HG03342 (cell line): ENCODE data around the gene ROBO2.

Experiments
- ATAC-seq: cut with Tn5 transposase; IDR thresholded peaks from one replicate; pipeline ENCODE4 v1.9.1; 2021; ENCODE audit warnings: mild to moderate bottlenecking, moderate library complexity; ENCODE audit not compliant: unreplicated experiment

Gene ROBO2

DNA sequence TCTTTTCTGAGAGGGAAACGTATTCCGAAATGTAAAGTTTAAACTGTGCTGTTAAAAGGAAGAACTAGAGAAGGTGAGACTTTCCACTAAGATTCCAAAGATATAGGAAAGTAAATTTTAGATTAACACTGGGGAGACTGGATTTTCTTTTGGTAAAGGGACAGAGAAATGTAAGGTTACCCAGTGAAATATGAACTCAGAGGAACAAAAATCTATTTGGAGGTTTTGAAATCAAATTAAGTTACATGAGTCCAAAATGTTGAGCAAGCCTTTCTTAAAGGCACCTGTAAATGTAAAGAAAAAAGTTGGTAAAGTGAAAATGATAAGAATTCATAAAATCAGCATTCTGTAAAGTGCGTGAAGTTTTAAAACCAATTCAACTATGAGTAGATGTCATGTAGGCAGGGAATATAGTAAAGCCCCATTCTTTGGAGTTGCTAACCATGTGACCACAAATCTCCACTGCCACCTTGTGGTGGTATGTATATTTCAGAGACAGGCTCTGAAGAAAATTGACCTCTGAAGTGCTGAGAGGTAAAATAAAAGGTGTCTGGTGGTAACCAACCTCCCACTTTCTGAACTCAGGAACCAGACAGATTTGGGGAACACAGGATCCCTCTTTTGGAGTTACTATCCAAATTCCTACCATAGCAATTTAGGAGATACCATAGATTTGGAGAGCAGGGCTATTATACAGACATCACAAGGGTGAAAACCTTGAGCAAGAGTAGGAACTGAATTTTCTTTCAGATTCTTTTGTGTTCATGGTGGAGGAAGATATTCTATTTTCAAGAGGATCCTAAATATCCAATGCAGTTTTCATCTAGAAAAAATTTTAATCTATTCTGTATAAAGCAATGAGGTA, 215.3 kb downstream of the ROBO2 start:
- ATAC-seq = peak; percentile 96

DNA sequence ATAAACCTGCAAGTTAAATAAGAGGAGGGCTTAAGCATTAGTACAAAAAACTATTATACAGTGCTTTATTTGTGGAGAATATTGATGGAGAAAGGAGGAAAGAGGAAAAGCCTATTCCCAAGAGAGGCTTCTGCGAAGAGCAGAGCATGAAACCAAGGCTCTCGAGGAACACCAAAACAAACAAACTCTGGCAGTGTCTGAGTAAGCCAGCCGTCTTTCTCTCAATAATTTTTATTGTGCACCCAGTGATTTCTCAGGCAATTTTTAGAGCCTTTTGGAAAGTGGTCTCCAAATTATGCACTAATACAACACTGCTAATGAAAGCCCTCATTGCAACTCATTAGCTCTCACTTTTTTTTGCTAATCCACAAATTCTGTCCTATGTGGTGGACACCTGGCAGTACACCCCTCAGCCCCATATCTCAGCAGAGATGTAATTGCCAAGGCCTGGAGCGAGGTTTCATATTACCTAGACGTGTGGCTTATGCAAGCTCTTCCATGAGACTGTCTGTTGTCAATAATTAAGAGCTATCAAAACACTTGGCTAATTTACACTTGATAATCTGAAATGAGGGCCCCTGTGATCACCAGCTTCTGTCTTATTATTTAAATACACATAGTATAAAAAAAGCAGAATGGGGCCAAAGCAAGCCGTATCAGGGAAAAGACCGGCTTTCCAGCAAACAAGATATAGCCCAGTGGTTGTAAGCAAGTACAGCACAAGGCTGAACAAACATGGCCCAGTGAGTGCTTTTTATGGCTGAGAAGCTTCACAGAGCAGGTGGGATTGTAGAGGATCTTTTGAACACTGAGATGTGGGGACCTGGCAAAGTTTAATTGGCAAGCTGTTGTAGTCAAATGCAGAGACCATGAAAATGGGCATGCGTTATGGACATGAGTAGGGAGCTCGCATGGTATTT, 216.9 kb downstream of the ROBO2 start:
- ATAC-seq = no peak

DNA sequence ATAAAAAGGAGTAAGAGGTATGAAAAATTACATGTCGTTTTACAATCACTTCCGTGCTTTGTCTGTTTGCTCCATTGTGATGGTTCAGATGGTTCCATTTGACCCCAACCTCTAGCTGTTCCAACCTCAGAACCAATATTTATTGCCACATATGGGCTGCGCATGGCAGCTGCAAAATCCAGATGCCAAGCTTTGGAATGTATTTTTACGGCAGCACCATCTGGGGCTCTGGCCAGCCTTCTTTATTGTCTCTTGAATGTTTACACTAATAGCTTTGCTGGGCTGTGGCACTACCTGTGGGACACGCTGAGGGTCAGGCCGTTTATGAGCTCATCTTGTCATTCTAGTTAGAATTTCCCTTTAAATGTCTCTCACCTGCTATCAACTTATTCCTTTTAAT, 219.8 kb downstream of the ROBO2 start:
- no peak for ATAC-seq

DNA sequence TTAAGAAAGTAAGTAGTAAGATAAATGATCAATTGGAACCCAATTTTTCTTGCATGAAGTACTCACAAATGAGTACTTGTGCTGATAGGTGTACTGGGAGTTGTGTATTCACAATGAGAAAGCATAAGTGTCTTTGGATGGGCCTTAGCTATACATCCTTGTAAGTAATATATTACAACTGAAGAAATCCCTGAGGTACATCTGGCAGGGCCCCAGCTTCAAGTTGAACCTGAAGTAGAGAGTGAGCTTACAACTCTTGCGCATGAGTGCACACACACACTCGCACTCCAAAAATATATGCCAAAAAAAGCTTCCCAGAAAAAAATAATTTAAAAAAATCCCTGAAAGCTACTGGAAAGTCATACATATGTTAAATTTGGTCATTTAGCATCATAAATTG, 222.5 kb downstream of the ROBO2 start:
- ATAC-seq = no peak

DNA sequence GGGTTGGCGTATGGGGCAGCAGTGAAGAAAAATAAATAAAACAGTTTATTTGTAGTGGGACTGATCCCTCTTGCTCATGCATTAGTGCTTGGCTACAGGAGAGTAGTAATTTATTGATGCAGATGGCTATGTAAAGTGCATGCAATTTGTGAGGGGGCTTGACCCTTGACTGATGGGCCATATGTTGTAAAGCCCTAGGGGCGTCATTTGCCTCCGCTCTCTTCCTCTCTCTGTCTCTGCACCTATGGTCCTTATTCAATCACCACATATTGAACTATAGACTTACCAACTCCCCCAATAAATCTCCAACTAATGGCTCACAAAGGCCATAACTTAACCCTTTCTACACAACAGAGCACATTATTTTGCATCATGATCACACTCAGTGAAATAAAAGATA, 227.7 kb downstream of the ROBO2 start:
- no peak for ATAC-seq

DNA sequence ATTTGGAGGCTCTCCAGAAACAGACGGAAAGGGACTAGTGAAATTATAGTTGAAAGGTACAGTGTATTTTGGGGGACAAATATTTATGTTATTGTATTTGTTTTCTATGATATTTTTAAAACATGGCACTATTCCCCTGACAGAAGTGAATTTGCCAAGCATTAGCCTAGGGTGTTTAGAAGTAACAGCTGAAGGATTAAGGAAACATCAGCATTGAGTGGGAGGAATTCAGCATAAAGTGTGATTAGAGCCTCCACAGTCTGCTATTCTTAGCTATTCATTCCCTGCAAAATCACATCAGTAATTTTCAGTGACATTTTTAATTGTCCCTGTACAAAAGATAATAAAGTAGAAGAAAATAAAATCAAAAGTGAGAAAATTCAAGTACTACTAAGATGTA, 231.4 kb downstream of the ROBO2 start:
- ATAC-seq = no peak

DNA sequence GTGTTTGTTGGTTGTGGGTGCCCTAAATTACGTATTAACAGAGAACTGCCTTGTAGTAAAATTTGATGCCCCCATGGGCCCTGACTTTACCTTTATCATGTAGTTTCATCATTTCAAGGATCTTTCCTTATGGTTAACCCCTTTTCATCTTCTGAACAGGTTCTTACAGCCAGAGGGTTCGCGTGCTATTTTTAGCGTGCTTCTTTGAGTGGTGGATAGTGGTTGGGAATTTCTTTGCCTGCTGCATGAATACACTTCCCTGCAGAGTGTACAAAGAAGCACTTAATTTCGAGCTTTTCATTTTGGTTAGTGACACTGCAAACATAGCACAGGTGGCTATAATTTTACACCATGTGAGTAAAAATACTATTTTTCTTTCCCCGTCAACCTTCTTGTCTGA, 231.8 kb downstream of the ROBO2 start:
- no peak for ATAC-seq

DNA sequence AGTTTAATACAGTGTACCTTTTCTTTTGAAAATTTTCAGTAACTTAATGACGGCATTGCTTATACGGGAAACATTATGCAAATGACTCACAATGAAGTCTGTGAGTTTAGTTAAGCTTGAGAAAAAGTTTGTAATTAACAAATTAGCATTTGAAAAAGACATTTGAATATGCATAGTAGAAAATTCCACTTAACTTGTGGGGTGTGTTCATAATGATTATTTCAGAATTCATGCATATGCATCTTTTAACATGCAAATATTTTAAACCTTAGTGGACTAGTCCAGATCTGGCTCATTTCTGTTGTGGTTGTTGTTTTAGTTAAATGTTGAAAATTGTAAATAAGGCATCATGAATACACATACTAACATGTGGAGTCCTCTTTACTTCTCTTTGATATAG, 239.4 kb downstream of the ROBO2 start:
- no peak for ATAC-seq

DNA sequence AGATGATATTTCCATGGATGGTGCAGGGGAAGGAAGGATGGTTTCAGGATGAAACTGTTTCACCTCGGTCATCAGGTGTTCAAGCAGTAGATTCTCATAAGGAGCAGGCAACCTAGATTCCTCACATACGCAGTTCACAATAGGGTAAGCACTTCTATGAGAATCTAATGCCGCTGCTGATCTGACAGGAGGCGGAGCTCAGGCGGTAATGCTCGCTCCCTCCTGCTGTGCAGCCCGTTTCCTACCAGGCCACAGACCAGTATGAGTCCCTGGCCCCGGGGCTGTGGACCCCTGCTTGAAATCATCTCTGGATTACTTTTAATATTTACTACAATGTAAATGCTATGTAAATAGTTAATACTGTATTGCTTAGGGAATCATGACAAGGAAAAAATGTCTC, 241.8 kb downstream of the ROBO2 start:
- no peak for ATAC-seq

DNA sequence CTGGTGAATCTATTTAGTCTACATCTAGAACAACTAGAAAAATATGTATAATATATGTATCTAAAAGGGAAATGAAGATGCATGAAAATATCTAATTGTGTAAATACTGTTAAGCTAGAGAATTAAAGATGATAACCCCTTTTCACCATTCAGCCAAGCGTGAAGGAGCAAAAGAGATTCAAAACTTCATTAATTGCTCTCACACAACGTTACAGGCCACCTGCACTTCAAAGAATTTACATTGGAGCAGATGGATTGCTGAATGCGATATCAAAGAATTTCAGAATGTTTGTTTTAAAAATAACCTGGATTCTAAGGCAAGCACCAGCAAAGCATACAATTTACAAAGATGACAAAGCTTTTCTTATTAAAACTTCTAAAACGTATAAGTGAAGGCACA, 243.2 kb downstream of the ROBO2 start:
- no peak for ATAC-seq

DNA sequence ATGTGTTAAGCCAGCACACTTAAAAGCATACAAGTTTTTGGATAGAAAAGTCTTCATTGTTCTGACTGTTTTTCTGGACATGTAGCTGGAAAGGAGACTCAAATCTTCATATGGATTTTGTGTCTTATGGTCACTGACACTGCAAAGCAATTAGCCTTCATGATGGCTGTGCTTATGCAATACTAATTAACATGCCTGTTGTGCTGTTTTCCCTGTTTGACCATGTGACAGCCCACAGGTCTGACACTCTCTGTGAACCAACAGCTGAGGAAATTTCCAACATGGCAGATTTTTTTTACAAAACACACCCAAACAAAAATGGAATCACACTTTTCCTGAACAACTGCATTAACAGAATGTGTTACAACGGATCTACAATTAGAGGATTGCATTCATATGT, 248.4 kb downstream of the ROBO2 start:
- no peak for ATAC-seq

DNA sequence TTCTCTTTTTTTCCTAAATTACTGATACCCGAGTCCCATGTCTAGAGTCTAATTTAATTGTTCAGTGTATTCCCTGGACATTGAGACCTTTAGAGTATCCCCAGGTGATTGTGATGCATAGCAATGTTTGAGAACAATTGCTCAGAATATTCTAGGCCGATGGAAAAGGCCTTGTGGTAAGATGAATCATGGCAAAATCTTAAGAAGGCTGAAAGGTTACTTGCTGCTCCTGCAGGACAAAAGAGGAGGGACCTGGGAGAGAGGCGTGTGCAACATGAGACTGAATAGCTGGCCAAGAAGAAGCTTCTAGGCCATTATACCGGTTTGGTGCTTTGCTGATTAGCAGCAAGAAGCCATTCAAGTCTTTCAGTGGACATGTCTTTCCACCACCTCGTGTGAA, 256.6 kb downstream of the ROBO2 start:
- ATAC-seq = no peak

DNA sequence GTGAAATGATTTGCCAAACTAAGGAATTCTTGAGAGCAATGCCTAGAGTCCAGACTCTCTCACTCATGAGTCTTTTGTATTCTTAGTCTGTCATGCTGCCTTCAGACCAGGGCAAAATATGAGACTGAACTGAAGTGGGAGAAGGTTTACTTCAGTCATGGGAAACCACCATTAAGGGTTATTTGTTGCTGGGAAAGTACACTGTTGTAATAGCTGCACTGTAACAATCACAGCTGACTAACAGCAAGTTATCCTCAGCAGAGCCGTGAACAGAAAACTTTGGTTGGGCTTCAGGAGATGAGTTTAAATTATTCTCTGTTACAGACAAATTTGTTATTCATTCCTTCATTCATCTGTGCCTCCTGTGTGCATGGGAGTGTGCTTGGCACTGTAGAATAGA, 258.5 kb downstream of the ROBO2 start:
- no peak for ATAC-seq

DNA sequence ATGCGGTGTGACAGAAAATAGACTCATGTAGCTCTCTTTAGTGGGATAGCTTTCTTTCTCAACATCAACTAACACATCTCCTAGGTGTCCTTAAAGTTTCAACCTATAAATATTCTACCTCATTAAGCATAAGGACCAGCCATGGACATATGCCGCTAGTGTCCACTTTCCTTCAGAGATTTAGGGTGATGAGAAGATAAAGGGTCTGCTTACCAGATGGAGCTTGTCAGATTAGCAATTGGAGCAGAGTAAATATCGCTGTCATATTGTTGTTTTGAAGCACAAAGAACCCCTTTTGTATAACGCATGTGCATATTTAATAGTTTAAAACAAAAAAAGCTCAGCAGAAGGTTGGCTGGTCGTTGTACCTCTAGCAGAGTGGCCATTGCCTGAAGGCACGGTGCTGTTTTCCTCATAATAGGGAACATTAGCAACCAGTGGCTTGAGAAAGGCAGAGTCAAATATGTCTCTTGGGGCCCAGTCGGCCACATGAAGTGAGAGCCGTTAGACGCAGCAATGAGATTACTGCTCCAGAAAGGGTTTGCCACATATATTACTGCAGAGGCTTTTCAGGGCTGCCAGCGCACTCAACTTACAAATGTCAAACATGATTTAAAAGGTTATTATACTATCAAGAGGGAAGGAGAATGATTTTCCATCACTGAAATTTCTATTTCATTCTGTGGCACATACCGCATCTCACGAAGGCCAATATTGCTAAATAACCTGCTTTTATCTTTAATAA, 264.2 kb downstream of the ROBO2 start:
- ATAC-seq = no peak

DNA sequence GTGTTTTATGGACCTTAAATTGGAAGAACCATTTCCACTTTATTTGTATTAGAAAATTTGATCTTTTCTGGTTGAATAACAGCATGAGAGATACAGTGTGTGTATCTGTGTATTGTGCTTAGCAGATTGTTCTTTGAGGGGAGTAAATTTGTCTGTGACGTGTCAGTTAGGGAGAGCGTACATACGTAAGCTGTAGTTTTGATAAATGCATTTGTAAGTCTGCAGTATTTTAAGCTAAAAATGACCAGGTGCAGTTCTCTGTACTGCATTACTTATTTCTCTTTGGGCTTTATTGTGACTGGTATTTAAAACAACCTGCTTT, 264.8 kb downstream of the ROBO2 start:
- no peak for ATAC-seq

DNA sequence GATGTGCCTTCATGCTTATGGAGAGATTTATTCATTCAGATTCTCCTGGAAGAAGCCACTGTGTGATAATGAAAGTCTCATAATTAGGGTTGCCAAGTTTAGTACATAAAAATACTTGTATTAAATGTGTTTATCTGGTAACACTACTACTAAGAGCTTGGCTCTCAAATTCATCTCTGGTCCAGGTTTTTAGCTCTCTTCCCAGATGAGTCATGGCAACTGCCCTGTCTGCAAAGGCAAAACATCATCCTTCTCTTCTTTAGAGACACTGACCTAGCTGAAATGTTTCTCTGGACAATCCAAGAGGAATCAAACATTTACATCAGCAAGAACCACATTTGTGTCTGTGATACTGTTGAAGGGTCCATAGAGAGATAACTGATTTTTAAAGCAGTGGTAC, 269.6 kb downstream of the ROBO2 start:
- no peak for ATAC-seq

DNA sequence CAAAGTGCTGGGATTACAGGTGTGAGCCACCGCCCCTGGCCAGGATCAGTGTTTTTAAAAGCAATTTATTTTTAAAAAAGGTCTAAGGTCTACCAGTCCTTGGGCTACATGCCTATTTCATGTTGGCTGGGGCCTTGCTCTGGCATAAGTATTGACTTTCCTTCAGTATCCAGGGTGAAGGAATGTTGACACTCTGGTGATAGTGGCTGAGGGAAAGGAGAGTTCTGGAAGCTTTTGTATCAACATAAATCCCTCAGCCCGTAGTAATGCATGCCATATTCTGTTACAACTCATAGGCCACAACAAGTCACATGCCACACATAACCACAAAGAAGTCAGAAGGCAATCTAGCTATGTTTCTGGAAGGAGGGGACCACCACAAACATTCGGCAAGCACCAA, 273.9 kb downstream of the ROBO2 start:
- no peak for ATAC-seq

DNA sequence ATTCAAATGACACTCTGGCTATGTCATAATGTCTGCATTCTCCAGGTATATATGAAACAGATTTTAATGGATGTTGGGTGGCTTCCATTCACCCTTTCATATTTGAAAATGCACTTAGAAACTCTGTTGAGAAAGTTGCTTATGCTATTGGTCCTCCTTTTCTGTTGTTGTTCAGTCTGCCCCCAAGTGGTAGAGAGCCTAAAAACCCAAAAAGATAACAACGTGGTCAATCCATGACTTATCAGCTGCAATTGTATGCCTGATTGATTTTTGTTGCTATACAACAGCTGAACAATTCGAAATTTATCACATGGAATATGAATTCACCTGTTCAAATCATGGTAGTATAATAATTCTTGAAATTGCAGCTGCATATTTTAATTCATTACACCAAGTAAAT, 279.8 kb downstream of the ROBO2 start:
- ATAC-seq = no peak

DNA sequence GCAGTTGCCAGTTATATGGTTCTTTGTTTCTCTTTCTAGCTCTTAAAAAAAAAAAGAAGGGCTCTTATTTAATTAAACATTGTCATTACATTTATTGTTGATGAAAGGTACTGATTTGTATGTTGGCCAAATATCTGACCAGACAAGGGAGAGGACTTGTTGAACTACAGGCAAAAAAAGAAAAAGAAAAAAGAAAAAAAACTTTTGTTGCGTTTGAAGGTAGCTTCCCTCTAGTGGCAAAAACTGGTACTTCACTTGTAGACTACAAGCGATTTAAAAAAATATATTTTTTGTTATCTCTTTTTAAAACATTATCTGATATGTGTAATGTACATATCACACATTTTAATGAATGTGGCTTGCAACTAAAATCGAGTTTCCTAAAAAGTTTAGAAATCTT, 280.6 kb downstream of the ROBO2 start:
- ATAC-seq = no peak

DNA sequence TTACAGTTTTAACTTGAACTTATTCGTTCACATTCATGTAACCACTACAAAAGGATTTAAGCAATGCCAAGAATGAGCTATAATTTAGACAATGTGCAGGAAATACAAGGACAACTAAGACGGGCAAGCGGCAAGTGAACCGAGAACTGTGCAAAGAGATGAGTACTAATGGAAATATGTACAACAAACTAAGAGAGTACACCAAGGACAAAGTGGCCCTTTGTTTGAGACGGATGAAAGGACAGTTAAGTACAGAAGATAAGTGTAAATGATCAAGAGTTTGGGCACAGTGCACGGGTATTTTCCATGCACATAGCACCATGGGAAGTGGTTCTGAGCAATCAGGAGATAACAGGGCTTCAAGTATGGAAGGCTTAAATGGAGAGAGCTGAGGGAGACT, 281.7 kb downstream of the ROBO2 start:
- ATAC-seq = no peak

DNA sequence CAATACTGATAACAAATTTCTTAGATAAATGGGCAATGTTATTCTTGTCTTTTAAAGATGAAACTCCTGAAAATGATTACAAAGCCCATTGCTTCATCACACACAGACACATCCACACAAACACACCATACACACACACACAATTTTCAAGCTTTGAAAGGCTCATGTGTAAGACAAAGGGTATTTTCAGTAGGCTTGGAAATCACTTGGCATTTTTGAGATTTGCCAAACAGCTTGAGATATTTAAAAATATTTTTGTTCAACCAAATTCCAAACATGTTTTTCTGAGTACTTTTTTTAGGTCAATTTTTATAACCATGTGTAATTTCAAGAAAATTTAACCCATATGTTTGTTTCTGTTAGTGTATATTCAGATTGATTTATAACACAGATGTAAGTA, 283.7 kb downstream of the ROBO2 start:
- no peak for ATAC-seq

DNA sequence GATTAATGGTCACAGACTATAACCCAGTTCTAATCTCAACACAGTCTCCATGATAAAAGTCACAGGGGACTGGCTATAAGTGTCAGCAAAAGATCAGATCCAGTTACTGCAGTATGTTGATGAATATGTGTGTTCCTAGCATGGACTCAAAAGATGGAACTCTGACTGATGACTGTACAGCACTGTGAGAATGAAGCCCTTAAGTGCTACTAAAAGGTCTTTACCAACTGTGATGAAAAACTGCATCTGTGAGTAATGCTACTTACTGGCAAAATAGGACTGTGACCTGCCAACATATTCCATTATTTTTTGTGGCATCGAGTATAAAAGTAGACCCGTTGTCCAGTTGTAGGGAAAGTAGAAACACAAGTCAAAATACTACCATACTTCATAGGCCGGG, 284.2 kb downstream of the ROBO2 start:
- ATAC-seq = no peak
